WTC11 (cell line): ENCODE measurements around the gene GAB1. TPM values are rescaled to one million over a fixed set of nuclear protein-coding genes. Genes with fewer than 3 reads are reported as not detected.

ENCODE experiments used
- ATAC-seq: fragments of 200-7000 bp; cut with Tn5 transposase; 2 replicates; pipeline ENCODE4 v1.10.0; 2021; ENCODE audit warnings: mild to moderate bottlenecking, moderate library complexity
- CTCF ChIA-PET: fragments of 300-600 bp; sonication (Branson Sonifier 250); formaldehyde crosslinking; loops from one replicate; lab custom pipeline; 2021; ENCODE audit warnings: antibody characterized with exemption; lab: Charles Lee
- POLR2A ChIA-PET: fragments of 350-600 bp; sonication (Branson Sonifier 250); formaldehyde crosslinking; loops from one replicate; lab custom pipeline; 2021; ENCODE audit warnings: antibody characterized with exemption; lab: Charles Lee
- DNase-seq: peaks from one replicate; pipeline ENCODE4 v3.0.0; 2021; ENCODE audit warnings: low spot score
- H3K27ac Mint-ChIP-seq: 2 replicates; pipeline ENCODE4 v1.8.0; 2021; ENCODE audit warnings: mixed read lengths
- H3K27me3 Mint-ChIP-seq: 2 replicates; pipeline ENCODE4 v1.8.0; 2021; ENCODE audit warnings: low read depth, mild to moderate bottlenecking, moderate library complexity, mixed read lengths
- H3K36me3 Mint-ChIP-seq: 2 replicates; pipeline ENCODE4 v1.8.0; 2021; ENCODE audit warnings: mixed read lengths
- H3K4me1 Mint-ChIP-seq: 2 replicates; pipeline ENCODE4 v1.8.0; 2022; ENCODE audit warnings: mixed read lengths
- H3K4me3 Mint-ChIP-seq: 2 replicates; pipeline ENCODE4 v1.8.0; 2021; ENCODE audit warnings: mild to moderate bottlenecking, moderate library complexity, mixed read lengths
- H3K9me3 Mint-ChIP-seq: 2 replicates; pipeline ENCODE4 v1.8.0; 2021; ENCODE audit warnings: mixed read lengths
- AR ChIP-seq: fragments of 250-450 bp; sonication (Bioruptor Pico); IDR thresholded peaks from 2 replicates; pipeline ENCODE4 v1.9.0; 2021; ENCODE audit warnings: mild to moderate bottlenecking
- ATF6 ChIP-seq: sonication (generic); formaldehyde crosslinking; IDR thresholded peaks from 2 replicates; pipeline ENCODE4 v1.8.1; 2023; ENCODE audit warnings: mild to moderate bottlenecking, missing genetic modification reagents
- CREM ChIP-seq: sonication (generic); formaldehyde crosslinking; IDR thresholded peaks from 2 replicates; pipeline ENCODE4 v1.8.1; 2022; ENCODE audit warnings: mild to moderate bottlenecking, missing genetic modification reagents, moderate library complexity
- EMX1 ChIP-seq: fragments of 250-450 bp; sonication (Bioruptor Pico); IDR thresholded peaks from 2 replicates; pipeline ENCODE4 v1.8.0; 2021; ENCODE audit warnings: mild to moderate bottlenecking
- ETV6 ChIP-seq: sonication (generic); formaldehyde crosslinking; IDR thresholded peaks from 2 replicates; pipeline ENCODE4 v1.8.1; 2022; ENCODE audit warnings: mild to moderate bottlenecking, missing genetic modification reagents
- FOXJ3 ChIP-seq: sonication (generic); formaldehyde crosslinking; IDR thresholded peaks from 2 replicates; pipeline ENCODE4 v1.9.0; 2021; ENCODE audit warnings: missing genetic modification reagents, mild to moderate bottlenecking, borderline replicate concordance
- FOXK1 ChIP-seq: sonication (generic); formaldehyde crosslinking; IDR thresholded peaks from 2 replicates; pipeline ENCODE4 v1.8.0; 2022; ENCODE audit warnings: mild to moderate bottlenecking, moderate library complexity, missing genetic modification reagents
- FOXP1 ChIP-seq: sonication (generic); formaldehyde crosslinking; IDR thresholded peaks from 2 replicates; pipeline ENCODE4 v1.8.0; 2022; ENCODE audit warnings: missing genetic modification reagents, mild to moderate bottlenecking, moderate library complexity, borderline replicate concordance
- JAZF1 ChIP-seq: fragments of 250-450 bp; sonication (Bioruptor Pico); IDR thresholded peaks from 2 replicates; pipeline ENCODE4 v1.9.0; 2021; ENCODE audit warnings: moderate library complexity, mild to moderate bottlenecking, inconsistent platforms
- NFATC4 ChIP-seq: fragments of 250-450 bp; sonication (Bioruptor Pico); IDR thresholded peaks from 2 replicates; pipeline ENCODE4 v1.9.0; 2021; ENCODE audit warnings: mild to moderate bottlenecking
- NFYB ChIP-seq: sonication (generic); formaldehyde crosslinking; conservative IDR thresholded peaks from 2 replicates; pipeline ENCODE4 v1.8.0; 2022; ENCODE audit warnings: low read depth, missing genetic modification reagents
- NR3C1 ChIP-seq: sonication (generic); formaldehyde crosslinking; conservative IDR thresholded peaks from 2 replicates; pipeline ENCODE4 v1.8.1; 2023; ENCODE audit warnings: low read depth, mild to moderate bottlenecking, missing genetic modification reagents
- OVOL2 ChIP-seq: fragments of 250-450 bp; sonication (Bioruptor Pico); IDR thresholded peaks from 2 replicates; pipeline ENCODE4 v1.9.0; 2021; ENCODE audit warnings: mild to moderate bottlenecking, borderline replicate concordance
- PREB ChIP-seq: sonication (generic); formaldehyde crosslinking; IDR thresholded peaks from 2 replicates; pipeline ENCODE4 v1.8.1; 2022; ENCODE audit warnings: mild to moderate bottlenecking, missing genetic modification reagents, moderate library complexity, borderline replicate concordance
- RELA ChIP-seq: sonication (generic); formaldehyde crosslinking; IDR thresholded peaks from 2 replicates; pipeline ENCODE4 v1.8.1; 2022; ENCODE audit warnings: missing genetic modification reagents, mild to moderate bottlenecking, borderline replicate concordance
- SMAD3 ChIP-seq: sonication (generic); formaldehyde crosslinking; IDR thresholded peaks from 2 replicates; pipeline ENCODE4 v1.8.0; 2022; ENCODE audit warnings: missing genetic modification reagents, mild to moderate bottlenecking, borderline replicate concordance
- SMAD4 ChIP-seq: sonication (generic); formaldehyde crosslinking; IDR thresholded peaks from 2 replicates; pipeline ENCODE4 v1.8.0; 2022; ENCODE audit warnings: mild to moderate bottlenecking, missing genetic modification reagents
- STAT6 ChIP-seq: sonication (generic); formaldehyde crosslinking; conservative IDR thresholded peaks from 2 replicates; pipeline ENCODE4 v1.8.1; 2023; ENCODE audit warnings: mild to moderate bottlenecking, low read depth, missing genetic modification reagents, moderate library complexity
- ZNF138 ChIP-seq: sonication (generic); formaldehyde crosslinking; conservative IDR thresholded peaks from 2 replicates; pipeline ENCODE4 v1.8.1; 2022; ENCODE audit warnings: mild to moderate bottlenecking, moderate library complexity, missing genetic modification reagents
- ZNF219 ChIP-seq: sonication (generic); formaldehyde crosslinking; IDR thresholded peaks from 2 replicates; pipeline ENCODE4 v1.8.0; 2023; ENCODE audit warnings: missing genetic modification reagents, mild to moderate bottlenecking, borderline replicate concordance
- total RNA-seq: library from RNA; stranded (reverse); gene quantifications from 3 replicates; pipeline ENCODE4 v1.2.3, GENCODE V29; 2021
- TF ChIP-seq, protein P1 (sequence below): sonication (generic); formaldehyde crosslinking; conservative IDR thresholded peaks from 2 replicates; pipeline ENCODE4 v1.8.1; 2022; ENCODE audit warnings: mild to moderate bottlenecking, missing genetic modification reagents
- TF ChIP-seq, protein P2 (sequence below): sonication (generic); formaldehyde crosslinking; IDR thresholded peaks from 2 replicates; pipeline ENCODE4 v1.8.1; 2023; ENCODE audit warnings: mild to moderate bottlenecking, missing genetic modification reagents, moderate library complexity
- TF ChIP-seq, protein P3 (sequence below): sonication (generic); formaldehyde crosslinking; IDR thresholded peaks from 2 replicates; pipeline ENCODE4 v1.8.0; 2022; ENCODE audit warnings: mild to moderate bottlenecking, missing genetic modification reagents
- TF ChIP-seq, protein P4 (sequence below): fragments of 250-450 bp; sonication (Bioruptor Pico); IDR thresholded peaks from 2 replicates; pipeline ENCODE4 v2.1.2; 2022; ENCODE audit warnings: mild to moderate bottlenecking, moderate library complexity

GAB1 gene
- total RNA-seq, 1 experiment from 2014 or later, result 17.4 TPM

GRCh38 chr4:143443728-143444127 lies 107.1 kb downstream of the GAB1 start:
- H3K27ac Mint-ChIP-seq, result no peak overlapping the region
- H3K36me3 Mint-ChIP-seq, result peaks cover 16% of the 10 kb centered on the region
- POLR2A ChIA-PET, result no interaction called here
- H3K9me3 Mint-ChIP-seq, result peaks cover 5% of the 10 kb centered on the region
- CTCF ChIA-PET, result no interaction called here
- H3K4me1 Mint-ChIP-seq, result 0 out of 2 replicates have a peak, but pooled peaks cover 4% of the 10 kb centered on the region
- no peak for TF ChIP-seq JAZF1 (CRISPR knock-in tag)
- no peak for TF ChIP-seq SMAD4 (CRISPR knock-in tag)
- TF ChIP-seq, protein P1, sequence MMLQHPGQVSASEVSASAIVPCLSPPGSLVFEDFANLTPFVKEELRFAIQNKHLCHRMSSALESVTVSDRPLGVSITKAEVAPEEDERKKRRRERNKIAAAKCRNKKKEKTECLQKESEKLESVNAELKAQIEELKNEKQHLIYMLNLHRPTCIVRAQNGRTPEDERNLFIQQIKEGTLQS (CRISPR knock-in tag), result no peak
- TF ChIP-seq AR (CRISPR knock-in tag), result no peak
- no peak for TF ChIP-seq FOXJ3 (CRISPR knock-in tag)
- TF ChIP-seq FOXP1, result no peak
- no peak for TF ChIP-seq RELA (CRISPR knock-in tag)
- no peak for TF ChIP-seq STAT6
- no peak for TF ChIP-seq FOXK1 (CRISPR knock-in tag)
- no peak for TF ChIP-seq NR3C1 (CRISPR knock-in tag)
- no peak for TF ChIP-seq NFATC4 (CRISPR knock-in tag)
- no peak for TF ChIP-seq ZNF138 (CRISPR knock-in tag)
- TF ChIP-seq, protein P2, sequence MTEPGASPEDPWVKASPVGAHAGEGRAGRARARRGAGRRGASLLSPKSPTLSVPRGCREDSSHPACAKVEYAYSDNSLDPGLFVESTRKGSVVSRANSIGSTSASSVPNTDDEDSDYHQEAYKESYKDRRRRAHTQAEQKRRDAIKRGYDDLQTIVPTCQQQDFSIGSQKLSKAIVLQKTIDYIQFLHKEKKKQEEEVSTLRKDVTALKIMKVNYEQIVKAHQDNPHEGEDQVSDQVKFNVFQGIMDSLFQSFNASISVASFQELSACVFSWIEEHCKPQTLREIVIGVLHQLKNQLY (CRISPR knock-in tag), result no peak
- TF ChIP-seq NFYB (CRISPR knock-in tag), result no peak
- H3K27me3 Mint-ChIP-seq, result no peaks in the 10 kb centered on the region
- no peak overlapping the region for H3K4me3 Mint-ChIP-seq
- ATAC-seq (no peak), DNase-seq (no peak)

DNA sequence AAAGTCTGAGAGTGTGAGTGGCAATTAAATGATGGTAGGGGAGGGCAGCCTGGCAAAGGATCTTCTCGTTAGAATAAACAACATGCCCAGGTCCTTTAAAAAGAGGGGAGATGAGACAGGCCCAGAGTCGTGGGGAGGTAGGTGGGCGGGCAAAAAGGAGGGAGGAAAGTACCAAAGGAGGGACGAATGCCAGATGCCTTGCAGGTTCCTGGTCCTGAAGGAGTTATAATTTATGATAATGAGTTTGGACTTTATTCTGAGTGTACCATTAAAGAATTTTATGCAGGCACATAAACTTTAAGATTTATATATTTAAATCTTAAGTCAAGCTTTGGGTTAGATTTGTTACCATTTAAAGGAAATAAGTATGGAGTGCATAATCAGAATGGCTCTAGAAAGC lies 114.5 kb downstream of the GAB1 start:
- H3K27me3 Mint-ChIP-seq, result no peaks in the 10 kb centered on the region
- CTCF ChIA-PET, result no interaction called here
- no peaks in the 10 kb centered on the region for H3K9me3 Mint-ChIP-seq
- H3K4me1 Mint-ChIP-seq, result peaks cover 22% of the 10 kb centered on the region
- no peak overlapping the region for H3K4me3 Mint-ChIP-seq
- H3K36me3 Mint-ChIP-seq, result no peaks in the 10 kb centered on the region
- POLR2A ChIA-PET, result interaction anchor here (0.7 kb wide), 1 partner anchor 72 kb away, joined by 4 read pairs; no protein-coding TSS in a partner anchor
- ATAC-seq, result no peak
- peak overlapping the region; percentile 28; the same call in 1 of the 2 replicates for H3K27ac Mint-ChIP-seq
- no peak for DNase-seq
- TF ChIP-seq, protein P3, sequence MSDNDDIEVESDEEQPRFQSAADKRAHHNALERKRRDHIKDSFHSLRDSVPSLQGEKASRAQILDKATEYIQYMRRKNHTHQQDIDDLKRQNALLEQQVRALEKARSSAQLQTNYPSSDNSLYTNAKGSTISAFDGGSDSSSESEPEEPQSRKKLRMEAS (CRISPR knock-in tag), result no peak
- no peak for TF ChIP-seq EMX1 (CRISPR knock-in tag)
- TF ChIP-seq FOXP1, result no peak
- TF ChIP-seq, protein P1 (CRISPR knock-in tag), result no peak
- TF ChIP-seq OVOL2 (CRISPR knock-in tag), result no peak
- no peak for TF ChIP-seq ZNF219 (CRISPR knock-in tag)
- TF ChIP-seq CREM, result no peak
- TF ChIP-seq PREB (CRISPR knock-in tag), result no peak
- no peak for TF ChIP-seq SMAD3 (CRISPR knock-in tag)
- no peak for TF ChIP-seq ATF6
- no peak for TF ChIP-seq SMAD4 (CRISPR knock-in tag)
- no peak for TF ChIP-seq ETV6 (CRISPR knock-in tag)
- TF ChIP-seq, protein P4, sequence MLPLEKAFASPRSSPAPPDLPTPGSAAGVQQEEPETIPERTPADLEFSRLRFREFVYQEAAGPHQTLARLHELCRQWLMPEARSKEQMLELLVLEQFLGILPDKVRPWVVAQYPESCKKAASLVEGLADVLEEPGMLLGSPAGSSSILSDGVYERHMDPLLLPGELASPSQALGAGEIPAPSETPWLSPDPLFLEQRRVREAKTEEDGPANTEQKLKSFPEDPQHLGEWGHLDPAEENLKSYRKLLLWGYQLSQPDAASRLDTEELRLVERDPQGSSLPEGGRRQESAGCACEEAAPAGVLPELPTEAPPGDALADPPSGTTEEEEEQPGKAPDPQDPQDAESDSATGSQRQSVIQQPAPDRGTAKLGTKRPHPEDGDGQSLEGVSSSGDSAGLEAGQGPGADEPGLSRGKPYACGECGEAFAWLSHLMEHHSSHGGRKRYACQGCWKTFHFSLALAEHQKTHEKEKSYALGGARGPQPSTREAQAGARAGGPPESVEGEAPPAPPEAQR, result no peak
